Activated T-cell treated with anti-CD3 and anti-CD28 coated beads, Interleukin-2, amount 50 U/mL, for 1 hour (primary cell): ENCODE measurements around the gene DENND6B.

Source experiments
- DNase-seq: peaks from one replicate; pipeline ENCODE4 v3.0.0-alpha.2; 2020

DENND6B gene

GRCh38 chr22:50302041-50302541 lies 24.7 kb downstream of the DENND6B start:
- DNase-seq, result no peak

- DNase-seq, result no peak
Measured at GRCh38 chr22:50301581-50301991, 25.2 kb downstream of the DENND6B start.

- DNase-seq, result no peak
Measured at GRCh38 chr22:50300620-50301257, 26.1 kb downstream of the DENND6B start.

- no peak for DNase-seq
Measured at GRCh38 chr22:50299785-50300619, 26.8 kb downstream of the DENND6B start.

GRCh38 chr22:50298937-50299784 lies 27.7 kb downstream of the DENND6B start:
- DNase-seq, result no peak

- no peak for DNase-seq
Measured at GRCh38 chr22:50298266-50298637, 28.6 kb downstream of the DENND6B start.

- DNase-seq, result no peak
Measured at GRCh38 chr22:50297510-50298265, 29.1 kb downstream of the DENND6B start.

- no peak for DNase-seq
Measured at GRCh38 chr22:50296658-50297490, 29.9 kb downstream of the DENND6B start.

GRCh38 chr22:50294319-50294656 lies 32.5 kb downstream of the DENND6B start:
- DNase-seq, result no peak

GRCh38 chr22:50293441-50294318 lies 33.1 kb downstream of the DENND6B start:
- DNase-seq, result no peak

- no peak for DNase-seq
Measured at GRCh38 chr22:50292643-50293440, 34.0 kb downstream of the DENND6B start.

GRCh38 chr22:50289942-50290630 lies 36.7 kb downstream of the DENND6B start:
- no peak for DNase-seq

GRCh38 chr22:50289151-50289941 lies 37.5 kb downstream of the DENND6B start:
- no peak for DNase-seq

GRCh38 chr22:50287731-50288130 lies 39.1 kb downstream of the DENND6B start:
- DNase-seq, result no peak

- DNase-seq, result no peak
Measured at GRCh38 chr22:50286701-50287318, 40.0 kb downstream of the DENND6B start.

- DNase-seq, result no peak
Measured at GRCh38 chr22:50286275-50286674, 40.5 kb downstream of the DENND6B start.

GRCh38 chr22:50285568-50286229 lies 41.1 kb downstream of the DENND6B start:
- DNase-seq, result no peak
